HEK293 (cell line): ENCODE measurements around the gene KCNH8.

Source experiments
- BCL6B ChIP-seq: fragments of 450-650 bp; formaldehyde crosslinking; IDR thresholded peaks from 2 replicates; pipeline ENCODE4 v1.5.1; 2017; ENCODE audit warnings: missing biosample characterization, missing genetic modification characterization
- EGR2 ChIP-seq: fragments of 450-650 bp; formaldehyde crosslinking; IDR thresholded peaks from 2 replicates; pipeline ENCODE4 v1.5.1; 2016; ENCODE audit warnings: low read depth, missing biosample characterization, missing genetic modification characterization
- HOXD13 ChIP-seq: sonication (generic); formaldehyde crosslinking; IDR thresholded peaks from 2 replicates; pipeline ENCODE4 v1.8.0; 2022; ENCODE audit warnings: missing genetic modification reagents, borderline replicate concordance
- KLF1 ChIP-seq: fragments of 450-650 bp; formaldehyde crosslinking; IDR thresholded peaks from 2 replicates; pipeline ENCODE4 v1.5.1; 2016; ENCODE audit warnings: missing biosample characterization, missing genetic modification characterization
- KLF17 ChIP-seq: fragments of 450-650 bp; formaldehyde crosslinking; IDR thresholded peaks from 2 replicates; pipeline ENCODE4 v1.5.1; 2016; ENCODE audit warnings: missing biosample characterization, missing genetic modification characterization
- KLF7 ChIP-seq: fragments of 450-650 bp; formaldehyde crosslinking; IDR thresholded peaks from 2 replicates; pipeline ENCODE4 v1.5.1; 2016; ENCODE audit warnings: missing biosample characterization, missing genetic modification characterization, borderline replicate concordance
- OVOL3 ChIP-seq: fragments of 450-650 bp; formaldehyde crosslinking; IDR thresholded peaks from 2 replicates; pipeline ENCODE4 v1.5.1; 2016; ENCODE audit warnings: missing biosample characterization, missing genetic modification characterization
- PRDM10 ChIP-seq: fragments of 450-650 bp; formaldehyde crosslinking; IDR thresholded peaks from 2 replicates; pipeline ENCODE4 v1.5.1; 2016; ENCODE audit warnings: missing biosample characterization, missing genetic modification characterization
- SCRT1 ChIP-seq: fragments of 450-650 bp; formaldehyde crosslinking; IDR thresholded peaks from 2 replicates; pipeline ENCODE4 v1.5.1; 2016; ENCODE audit warnings: missing biosample characterization, missing genetic modification characterization, borderline replicate concordance
- TRIM28 ChIP-seq: IDR thresholded peaks from 2 replicates; pipeline ENCODE4 v1.6.1; 2011; ENCODE audit warnings: low read length, control low read depth, borderline replicate concordance
- ZBTB17 ChIP-seq: fragments of 450-650 bp; formaldehyde crosslinking; IDR thresholded peaks from 2 replicates; pipeline ENCODE4 v1.5.1; 2016; ENCODE audit warnings: missing biosample characterization, missing genetic modification characterization
- ZBTB8A ChIP-seq: fragments of 450-650 bp; formaldehyde crosslinking; IDR thresholded peaks from 2 replicates; pipeline ENCODE4 v1.5.1; 2016; ENCODE audit warnings: missing biosample characterization, missing genetic modification characterization
- ZFP69B ChIP-seq: fragments of 450-650 bp; formaldehyde crosslinking; IDR thresholded peaks from 2 replicates; pipeline ENCODE4 v1.5.1; 2016; ENCODE audit warnings: missing biosample characterization, missing genetic modification characterization
- ZNF19 ChIP-seq: fragments of 450-650 bp; formaldehyde crosslinking; IDR thresholded peaks from 2 replicates; pipeline ENCODE4; 2016; ENCODE audit warnings: missing biosample characterization, missing genetic modification characterization, low read depth
- ZNF362 ChIP-seq: fragments of 450-650 bp; formaldehyde crosslinking; IDR thresholded peaks from 2 replicates; pipeline ENCODE4 v1.5.1; 2016; ENCODE audit warnings: missing biosample characterization, missing genetic modification characterization
- ZNF449 ChIP-seq: fragments of 450-650 bp; formaldehyde crosslinking; IDR thresholded peaks from 2 replicates; pipeline ENCODE4 v1.5.1; 2017; ENCODE audit warnings: missing biosample characterization, mild to moderate bottlenecking, missing genetic modification characterization, moderate library complexity
- ZNF501 ChIP-seq: fragments of 450-650 bp; formaldehyde crosslinking; IDR thresholded peaks from 2 replicates; pipeline ENCODE4 v1.5.1; 2016; ENCODE audit warnings: missing biosample characterization, missing genetic modification characterization
- ZNF530 ChIP-seq: fragments of 450-650 bp; formaldehyde crosslinking; IDR thresholded peaks from 2 replicates; pipeline ENCODE4 v1.5.1; 2016; ENCODE audit warnings: low read depth, missing biosample characterization, missing genetic modification characterization
- ZNF600 ChIP-seq: fragments of 450-650 bp; formaldehyde crosslinking; IDR thresholded peaks from 2 replicates; pipeline ENCODE4 v1.5.1; 2016; ENCODE audit warnings: missing biosample characterization, missing genetic modification characterization
- ZNF76 ChIP-seq: fragments of 450-650 bp; formaldehyde crosslinking; IDR thresholded peaks from 2 replicates; pipeline ENCODE4; 2016; ENCODE audit warnings: low read depth, missing biosample characterization, missing genetic modification characterization, borderline replicate concordance
- ZNF768 ChIP-seq: fragments of 450-650 bp; formaldehyde crosslinking; IDR thresholded peaks from 2 replicates; pipeline ENCODE4 v1.5.1; 2018; ENCODE audit warnings: missing biosample characterization, mild to moderate bottlenecking, missing genetic modification characterization
- ZNF776 ChIP-seq: fragments of 450-650 bp; formaldehyde crosslinking; IDR thresholded peaks from 2 replicates; pipeline ENCODE4 v1.5.0; 2017; ENCODE audit warnings: missing biosample characterization, missing genetic modification characterization, borderline replicate concordance
- TF ChIP-seq, protein P1 (sequence below): fragments of 450-650 bp; formaldehyde crosslinking; conservative IDR thresholded peaks from 2 replicates; pipeline ENCODE4 v1.5.1; 2016; ENCODE audit warnings: low read depth, missing biosample characterization, missing genetic modification characterization

KCNH8 gene

DNA sequence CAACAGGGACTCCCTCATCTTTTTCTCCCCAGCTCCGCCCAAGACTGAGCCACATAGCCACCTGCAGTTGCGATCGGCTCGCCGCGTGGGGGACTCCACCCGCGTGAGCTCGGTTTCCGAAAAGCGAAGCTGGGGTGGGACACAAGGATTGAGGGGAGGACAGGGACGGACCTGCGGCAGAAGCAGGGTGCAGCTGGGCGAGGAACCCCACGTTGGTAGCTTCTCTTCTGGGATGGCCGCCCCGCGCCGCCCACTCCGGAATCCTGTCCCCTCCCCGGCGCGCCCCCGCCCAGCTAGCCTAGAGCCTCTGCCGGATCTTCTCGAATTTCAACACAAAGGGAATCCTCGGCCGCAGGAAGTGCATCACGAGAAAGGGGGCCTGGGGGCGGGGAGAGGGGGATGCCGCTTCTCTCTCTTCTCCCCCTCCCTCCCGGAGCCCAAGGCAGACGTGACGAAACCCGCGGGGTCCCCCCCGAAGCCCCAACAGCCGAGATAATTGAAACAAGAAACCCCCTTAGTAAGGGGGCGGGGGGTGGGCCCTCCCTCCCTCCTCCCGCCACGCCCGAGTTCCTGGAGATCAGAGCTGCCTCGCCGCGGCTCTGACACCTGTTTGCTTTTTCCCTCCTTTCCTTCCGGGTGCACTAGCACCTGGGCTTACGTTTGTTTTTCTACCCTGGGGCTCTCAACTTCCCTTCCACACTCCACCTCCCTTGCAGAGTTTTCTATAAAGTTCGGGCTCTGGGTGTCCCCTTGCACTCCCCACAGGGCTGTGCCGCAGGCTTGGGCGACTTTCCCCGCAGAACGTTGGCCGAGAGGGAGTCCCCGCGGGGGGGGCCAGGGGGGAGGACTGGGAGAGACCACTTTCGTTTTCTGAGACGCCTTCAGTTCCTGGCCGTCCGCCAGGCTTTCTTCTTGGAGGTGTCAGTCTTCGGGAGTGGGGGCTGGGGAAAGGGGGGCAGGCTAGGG, 1.3 kb upstream of the KCNH8 start (continued):
- TF ChIP-seq SCRT1 (tag by site-specific recombination) (peak; percentile 40; the same call in 1 of the 2 replicates), KLF1 (tag by site-specific recombination) (peak; percentile 36; the same call in 1 of the 2 replicates), ZNF768 (tag by site-specific recombination) (no peak), ZBTB8A (no peak), EGR2 (tag by site-specific recombination) (no peak), ZNF19 (no peak), ZNF76 (0 out of 2 replicates have a peak, but pooled peaks have one; percentile 22), KLF7 (no peak), TRIM28 (no peak), ZNF776 (tag by site-specific recombination) (no peak), OVOL3 (tag by site-specific recombination) (no peak), KLF17 (tag by site-specific recombination) (peak; percentile 58), BCL6B (tag by site-specific recombination) (0 out of 2 replicates have a peak, but pooled peaks have one; percentile 28), ZNF449 (tag by site-specific recombination) (no peak), ZNF501 (tag by site-specific recombination) (no peak), ZNF600 (tag by site-specific recombination) (peak; percentile 12; the same call in 1 of the 2 replicates), ZNF362 (tag by site-specific recombination) (no peak), ZBTB17 (tag by site-specific recombination) (peak; percentile 23; the same call in 1 of the 2 replicates), ZFP69B (tag by site-specific recombination) (peak; percentile 76), ZNF530 (tag by site-specific recombination) (no peak), HOXD13 (CRISPR knock-in tag) (no peak), PRDM10 (tag by site-specific recombination) (peak; percentile 75)
- TF ChIP-seq, protein P1, sequence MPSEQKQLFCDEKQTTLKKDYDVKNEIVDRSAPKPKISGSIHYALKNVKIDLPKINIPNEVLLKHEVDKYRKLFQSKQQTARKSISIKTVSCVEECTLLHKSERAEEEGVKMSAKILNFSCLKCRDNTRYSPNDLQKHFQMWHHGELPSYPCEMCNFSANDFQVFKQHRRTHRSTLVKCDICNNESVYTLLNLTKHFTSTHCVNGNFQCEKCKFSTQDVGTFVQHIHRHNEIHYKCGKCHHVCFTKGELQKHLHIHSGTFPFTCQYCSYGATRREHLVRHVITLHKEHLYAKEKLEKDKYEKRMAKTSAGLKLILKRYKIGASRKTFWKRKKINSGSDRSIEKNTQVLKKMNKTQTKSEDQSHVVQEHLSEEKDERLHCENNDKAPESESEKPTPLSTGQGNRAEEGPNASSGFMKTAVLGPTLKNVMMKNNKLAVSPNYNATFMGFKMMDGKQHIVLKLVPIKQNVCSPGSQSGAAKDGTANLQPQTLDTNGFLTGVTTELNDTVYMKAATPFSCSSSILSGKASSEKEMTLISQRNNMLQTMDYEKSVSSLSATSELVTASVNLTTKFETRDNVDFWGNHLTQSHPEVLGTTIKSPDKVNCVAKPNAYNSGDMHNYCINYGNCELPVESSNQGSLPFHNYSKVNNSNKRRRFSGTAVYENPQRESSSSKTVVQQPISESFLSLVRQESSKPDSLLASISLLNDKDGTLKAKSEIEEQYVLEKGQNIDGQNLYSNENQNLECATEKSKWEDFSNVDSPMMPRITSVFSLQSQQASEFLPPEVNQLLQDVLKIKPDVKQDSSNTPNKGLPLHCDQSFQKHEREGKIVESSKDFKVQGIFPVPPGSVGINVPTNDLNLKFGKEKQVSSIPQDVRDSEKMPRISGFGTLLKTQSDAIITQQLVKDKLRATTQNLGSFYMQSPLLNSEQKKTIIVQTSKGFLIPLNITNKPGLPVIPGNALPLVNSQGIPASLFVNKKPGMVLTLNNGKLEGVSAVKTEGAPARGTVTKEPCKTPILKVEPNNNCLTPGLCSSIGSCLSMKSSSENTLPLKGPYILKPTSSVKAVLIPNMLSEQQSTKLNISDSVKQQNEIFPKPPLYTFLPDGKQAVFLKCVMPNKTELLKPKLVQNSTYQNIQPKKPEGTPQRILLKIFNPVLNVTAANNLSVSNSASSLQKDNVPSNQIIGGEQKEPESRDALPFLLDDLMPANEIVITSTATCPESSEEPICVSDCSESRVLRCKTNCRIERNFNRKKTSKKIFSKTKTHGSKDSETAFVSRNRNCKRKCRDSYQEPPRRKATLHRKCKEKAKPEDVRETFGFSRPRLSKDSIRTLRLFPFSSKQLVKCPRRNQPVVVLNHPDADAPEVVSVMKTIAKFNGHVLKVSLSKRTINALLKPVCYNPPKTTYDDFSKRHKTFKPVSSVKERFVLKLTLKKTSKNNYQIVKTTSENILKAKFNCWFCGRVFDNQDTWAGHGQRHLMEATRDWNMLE = peak; percentile 66
